Fibroblast of skin of abdomen (primary cell): ENCODE measurements around the gene LRRC23. TPM values are rescaled to one million over a fixed set of nuclear protein-coding genes. Genes with fewer than 3 reads are reported as not detected.
A peak's percentile ranks its signal among the peaks of the same experiment; 100 is the strongest.
"Not testable (repeated sequence)": the region's sequence is repeated elsewhere in the genome, so short reads cannot be mapped to it uniquely, and the experiment has no call there.

Experiments used
- DNase-seq: peaks from one replicate; pipeline ENCODE4 v3.0.0-alpha.2; 2013
- polyA plus RNA-seq, 2 experiments: library from polyadenylated mRNA; unstranded; fragments of 120-200 nt; gene quantifications; one replicate each; pipeline ENCODE4 v1.2.1, GENCODE V29; 2013; ENCODE audit not compliant: insufficient read length in 2 of 2

LRRC23 gene
- polyA plus RNA-seq (2013, experiment 1 of 2; ENCODE audit: insufficient read length), result 10.7 TPM
- 10.0 TPM for polyA plus RNA-seq (2013, experiment 2 of 2; ENCODE audit: insufficient read length)

- peak; percentile 95 for DNase-seq
Observed at GRCh38 chr12:6904280-6905276, at the start of gene LRRC23. TSS of gene LRRC23 (plus strand) at chr12:6904822. CDS start at chr12:6905634, 812 bp downstream.

- no peak for DNase-seq
Observed at GRCh38 chr12:6855322-6855721, 49.3 kb upstream of the LRRC23 start.

DNA sequence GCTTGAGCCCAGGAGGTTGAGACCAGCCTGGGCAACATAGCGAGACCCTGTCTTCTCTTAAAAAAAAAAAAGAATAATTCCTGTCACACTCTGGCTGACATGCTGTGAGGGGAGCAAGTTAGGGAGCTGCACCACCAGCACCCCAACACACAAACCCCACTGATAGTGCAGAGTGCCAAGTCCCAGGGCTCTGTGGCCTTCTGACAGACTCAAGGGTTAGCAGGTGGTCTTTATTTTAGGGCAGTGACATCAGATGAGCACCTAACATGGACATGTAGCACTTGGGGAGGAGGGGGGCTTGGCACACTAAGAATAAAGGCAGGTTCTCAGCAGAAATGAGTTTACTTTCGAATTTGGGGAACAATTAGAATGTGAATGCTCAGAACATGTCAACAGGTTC, 45.8 kb upstream of the LRRC23 start:
- DNase-seq, result no peak

DNA sequence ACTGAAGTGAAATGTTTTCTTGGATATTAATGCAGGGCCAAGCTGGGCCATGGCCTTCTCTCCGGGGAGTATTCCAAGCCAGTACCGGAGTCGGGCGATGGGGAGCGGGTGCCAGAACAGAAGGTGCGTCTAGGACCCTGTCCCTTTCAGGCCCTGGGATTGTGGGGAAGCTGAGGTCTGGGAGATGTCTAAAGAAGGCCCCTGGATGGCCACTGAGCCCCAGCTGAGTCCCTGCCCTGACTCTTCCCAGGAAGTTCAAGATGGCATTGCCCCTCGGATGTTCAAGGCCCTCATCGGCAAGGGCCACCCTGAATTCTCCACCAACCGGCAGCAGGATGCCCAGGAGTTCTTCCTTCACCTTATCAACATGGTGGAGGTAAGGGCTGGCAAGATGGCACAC, 44.5 kb upstream of the LRRC23 start:
- DNase-seq, result no peak

DNA sequence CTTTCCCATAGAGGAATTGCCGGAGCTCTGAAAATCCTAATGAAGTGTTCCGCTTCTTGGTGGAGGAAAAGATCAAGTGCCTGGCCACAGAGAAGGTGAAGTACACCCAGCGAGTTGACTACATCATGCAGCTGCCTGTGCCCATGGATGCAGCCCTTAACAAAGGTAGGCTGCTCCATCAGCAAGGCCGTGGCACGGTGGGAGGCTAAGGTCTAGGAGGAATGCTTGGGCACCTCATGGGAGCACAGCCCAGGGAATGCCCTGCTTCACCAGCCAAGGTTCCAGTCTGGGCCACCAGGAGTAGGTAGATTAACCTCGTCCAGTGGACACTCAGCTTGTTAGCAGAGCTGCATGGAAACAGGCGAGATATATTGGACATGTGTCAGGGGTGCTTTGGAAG, 43.7 kb upstream of the LRRC23 start:
- no peak for DNase-seq

- DNase-seq, result no peak
Observed at GRCh38 chr12:6861391-6861790, 43.2 kb upstream of the LRRC23 start.

DNA sequence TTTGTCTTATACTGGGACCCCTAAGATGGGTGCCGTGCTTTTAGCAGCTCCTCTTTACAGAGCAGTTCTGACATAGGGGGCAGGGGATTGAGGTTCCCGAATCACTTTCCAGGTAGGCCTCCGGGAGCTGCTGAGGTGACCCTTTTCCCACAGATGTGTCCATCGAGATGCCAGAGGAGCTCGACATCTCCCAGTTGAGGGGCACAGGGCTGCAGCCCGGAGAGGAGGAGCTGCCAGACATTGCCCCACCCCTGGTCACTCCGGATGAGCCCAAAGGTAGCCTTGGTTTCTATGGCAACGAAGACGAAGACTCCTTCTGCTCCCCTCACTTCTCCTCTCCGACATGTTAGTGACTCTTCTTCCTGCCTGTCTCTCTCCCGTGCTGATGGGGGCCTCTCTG, 41.6 kb upstream of the LRRC23 start:
- DNase-seq, result no peak

DNA sequence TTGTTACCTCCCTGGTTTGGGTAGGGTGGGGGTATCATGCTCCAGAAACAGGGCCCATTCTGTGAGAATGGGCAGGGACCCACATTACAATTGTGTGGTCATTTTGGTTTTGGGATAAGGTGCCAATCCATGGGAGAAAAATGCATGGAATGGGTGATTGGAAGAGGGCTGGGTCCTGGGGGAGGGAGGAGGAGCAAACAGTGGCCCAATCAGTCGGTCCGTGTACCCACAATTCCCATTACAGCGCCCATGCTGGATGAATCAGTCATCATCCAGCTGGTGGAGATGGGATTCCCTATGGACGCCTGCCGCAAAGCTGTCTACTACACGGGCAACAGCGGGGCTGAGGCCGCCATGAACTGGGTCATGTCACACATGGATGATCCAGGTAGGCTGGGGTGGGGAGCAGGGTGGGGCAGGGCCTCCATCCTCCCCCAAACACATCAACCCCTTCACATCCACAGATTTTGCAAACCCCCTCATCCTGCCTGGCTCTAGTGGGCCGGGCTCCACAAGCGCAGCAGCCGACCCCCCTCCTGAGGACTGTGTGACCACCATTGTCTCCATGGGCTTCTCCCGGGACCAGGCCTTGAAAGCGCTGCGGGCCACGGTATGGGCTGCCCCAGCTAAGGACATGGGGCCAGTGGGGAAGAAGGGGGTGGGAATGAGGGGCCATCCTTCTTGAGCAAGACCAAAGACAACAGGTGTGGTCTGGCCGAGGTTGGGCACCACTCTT, 40.9 kb upstream of the LRRC23 start:
- no peak for DNase-seq

DNA sequence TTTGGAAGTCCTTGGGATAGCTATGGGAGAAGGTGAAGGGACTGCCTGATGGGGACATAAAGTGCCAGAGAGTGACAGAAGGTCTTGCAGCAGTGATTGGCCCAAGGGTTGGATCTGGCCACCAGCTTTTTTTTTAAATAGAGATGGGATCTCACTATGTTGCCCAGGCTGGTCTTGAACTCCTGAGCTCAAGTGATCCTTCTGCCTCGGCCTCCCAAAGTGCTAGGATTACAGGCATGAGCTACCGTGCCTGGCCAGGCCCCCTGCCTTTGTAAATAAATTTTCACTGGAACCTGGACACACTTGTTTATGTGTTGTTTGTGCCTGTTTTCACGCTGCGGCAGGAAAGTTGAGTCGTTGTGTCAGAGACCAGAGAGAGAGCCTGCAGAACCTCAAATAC, 39.3 kb upstream of the LRRC23 start:
- DNase-seq, result not testable (repeated sequence)

GRCh38 chr12:6866163-6866919, 38.3 kb upstream of the LRRC23 start:
- DNase-seq, result no peak

GRCh38 chr12:6866920-6867412, 37.7 kb upstream of the LRRC23 start:
- DNase-seq, result no peak

DNA sequence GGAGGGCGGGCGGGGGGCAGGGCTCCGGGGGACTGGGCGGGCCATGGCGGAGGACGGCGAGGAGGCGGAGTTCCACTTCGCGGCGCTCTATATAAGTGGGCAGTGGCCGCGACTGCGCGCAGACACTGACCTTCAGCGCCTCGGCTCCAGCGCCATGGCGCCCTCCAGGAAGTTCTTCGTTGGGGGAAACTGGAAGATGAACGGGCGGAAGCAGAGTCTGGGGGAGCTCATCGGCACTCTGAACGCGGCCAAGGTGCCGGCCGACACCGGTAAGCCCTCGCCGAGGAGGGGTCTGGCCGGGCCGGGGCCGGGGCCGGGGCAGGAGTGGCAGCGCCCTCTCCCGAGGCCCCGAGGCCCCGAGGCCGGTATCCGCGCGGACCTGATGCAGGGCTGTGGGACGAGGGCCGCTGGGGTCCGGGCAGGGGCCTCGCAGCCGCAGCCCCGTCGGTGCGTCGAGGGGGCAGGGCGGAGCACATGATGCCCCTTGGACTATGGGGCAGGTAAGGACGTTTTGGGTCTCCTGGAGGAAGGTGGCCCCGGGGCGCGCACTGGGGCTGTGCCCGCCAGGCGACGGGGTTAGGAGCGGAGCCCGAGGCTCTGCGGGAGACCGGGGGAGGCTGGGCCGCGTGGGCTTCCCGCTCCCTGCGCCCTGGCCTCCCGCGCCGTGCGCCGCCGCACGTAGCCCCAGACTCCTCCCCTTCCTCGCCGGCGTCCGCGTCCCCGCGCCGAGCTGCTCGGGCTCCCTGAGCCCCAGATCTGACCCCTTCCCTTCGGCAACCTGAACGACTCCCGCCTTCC, 37.0 kb upstream of the LRRC23 start, which contains the start of gene TPI1:
TSS of gene TPI1 (plus strand) at position 119 of the 798 bp plus-strand sequence. CDS start at position 155, 36 bp downstream.
- peak; percentile 80 for DNase-seq

DNA sequence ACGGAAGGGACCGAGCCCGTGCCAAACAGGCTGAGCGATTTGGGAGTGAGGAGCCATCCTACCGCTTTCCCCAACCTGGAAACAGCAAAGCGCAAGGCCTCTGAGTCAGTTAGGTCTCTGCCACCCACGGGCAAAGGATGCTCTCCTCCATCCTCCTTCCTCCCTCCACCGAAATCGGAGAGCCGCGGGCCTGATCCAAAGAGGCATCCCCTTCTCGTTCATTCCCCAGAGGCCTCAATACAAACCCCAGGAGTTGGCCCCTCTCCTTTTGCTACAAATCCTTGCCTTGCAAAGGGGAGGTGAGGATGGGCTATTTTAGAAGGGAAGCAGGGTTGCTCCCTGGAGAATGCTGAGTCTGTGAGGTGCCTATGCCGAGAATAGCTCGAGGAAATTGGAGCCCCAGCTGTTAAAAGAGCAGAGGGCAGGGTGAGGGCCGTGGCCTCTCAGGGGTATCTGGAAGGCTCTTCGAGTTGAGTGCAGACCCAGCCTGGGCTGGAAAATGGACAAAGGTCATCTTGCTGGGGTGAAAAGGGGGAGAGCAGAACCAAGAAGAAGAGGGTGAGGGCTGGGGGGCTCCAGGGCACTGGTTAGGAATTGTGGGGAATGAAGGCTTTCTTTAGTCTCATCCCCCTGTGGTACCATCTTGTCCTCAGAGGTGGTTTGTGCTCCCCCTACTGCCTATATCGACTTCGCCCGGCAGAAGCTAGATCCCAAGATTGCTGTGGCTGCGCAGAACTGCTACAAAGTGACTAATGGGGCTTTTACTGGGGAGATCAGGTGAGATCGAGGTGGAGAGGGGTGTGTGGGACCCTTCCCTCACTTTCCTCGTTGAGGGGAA, 36.2 kb upstream of the LRRC23 start:
- no peak for DNase-seq

GRCh38 chr12:6869049-6870021, 35.3 kb upstream of the LRRC23 start:
- peak; percentile 61 for DNase-seq

DNA sequence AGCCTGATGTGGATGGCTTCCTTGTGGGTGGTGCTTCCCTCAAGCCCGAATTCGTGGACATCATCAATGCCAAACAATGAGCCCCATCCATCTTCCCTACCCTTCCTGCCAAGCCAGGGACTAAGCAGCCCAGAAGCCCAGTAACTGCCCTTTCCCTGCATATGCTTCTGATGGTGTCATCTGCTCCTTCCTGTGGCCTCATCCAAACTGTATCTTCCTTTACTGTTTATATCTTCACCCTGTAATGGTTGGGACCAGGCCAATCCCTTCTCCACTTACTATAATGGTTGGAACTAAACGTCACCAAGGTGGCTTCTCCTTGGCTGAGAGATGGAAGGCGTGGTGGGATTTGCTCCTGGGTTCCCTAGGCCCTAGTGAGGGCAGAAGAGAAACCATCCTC, 34.3 kb upstream of the LRRC23 start:
- DNase-seq, result not testable (repeated sequence)

DNA sequence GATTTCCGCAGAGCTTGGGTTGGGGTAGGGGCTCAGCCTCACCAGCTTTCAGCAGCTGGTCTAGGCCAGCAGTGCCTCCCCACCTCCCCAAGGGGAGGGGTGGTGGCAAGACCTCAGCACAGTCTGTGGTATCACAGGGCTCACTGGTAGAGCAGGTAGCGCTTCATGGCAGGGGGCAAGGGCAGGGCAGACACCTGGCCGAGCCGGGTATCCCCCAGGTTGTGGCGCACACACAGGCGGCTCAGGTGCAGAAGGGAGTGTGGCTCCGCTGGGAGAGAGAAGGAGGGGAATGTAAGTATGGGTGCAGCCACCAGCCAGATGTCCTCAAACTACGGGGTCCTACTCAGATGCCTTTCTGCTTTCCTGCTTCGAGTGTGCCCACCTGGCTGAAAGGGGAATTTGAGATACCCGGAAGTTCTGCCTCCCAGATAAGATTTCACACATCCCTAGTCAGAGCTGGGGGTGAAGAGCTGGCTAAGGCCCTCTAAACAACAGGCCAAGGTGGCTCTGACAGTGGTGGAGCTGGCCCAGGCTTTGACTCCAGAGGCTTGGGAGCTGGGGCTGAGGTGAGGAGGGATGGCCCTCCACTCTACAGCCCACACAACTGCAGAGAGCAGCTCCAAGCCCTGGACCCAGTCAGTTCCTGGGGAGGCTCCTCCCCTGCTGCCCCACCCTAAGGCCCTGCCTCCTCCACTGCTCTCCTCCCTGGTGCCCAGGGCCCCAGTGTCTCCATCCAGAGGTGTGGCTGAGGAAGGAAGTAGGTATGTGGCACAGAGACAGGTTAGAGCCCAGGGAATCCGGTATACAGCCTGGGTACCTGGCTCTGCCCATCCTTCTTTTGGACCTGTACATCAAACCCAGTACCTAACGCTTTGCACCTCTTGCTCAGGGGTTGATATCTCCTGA, 33.3 kb upstream of the LRRC23 start:
- DNase-seq, result no peak

DNA sequence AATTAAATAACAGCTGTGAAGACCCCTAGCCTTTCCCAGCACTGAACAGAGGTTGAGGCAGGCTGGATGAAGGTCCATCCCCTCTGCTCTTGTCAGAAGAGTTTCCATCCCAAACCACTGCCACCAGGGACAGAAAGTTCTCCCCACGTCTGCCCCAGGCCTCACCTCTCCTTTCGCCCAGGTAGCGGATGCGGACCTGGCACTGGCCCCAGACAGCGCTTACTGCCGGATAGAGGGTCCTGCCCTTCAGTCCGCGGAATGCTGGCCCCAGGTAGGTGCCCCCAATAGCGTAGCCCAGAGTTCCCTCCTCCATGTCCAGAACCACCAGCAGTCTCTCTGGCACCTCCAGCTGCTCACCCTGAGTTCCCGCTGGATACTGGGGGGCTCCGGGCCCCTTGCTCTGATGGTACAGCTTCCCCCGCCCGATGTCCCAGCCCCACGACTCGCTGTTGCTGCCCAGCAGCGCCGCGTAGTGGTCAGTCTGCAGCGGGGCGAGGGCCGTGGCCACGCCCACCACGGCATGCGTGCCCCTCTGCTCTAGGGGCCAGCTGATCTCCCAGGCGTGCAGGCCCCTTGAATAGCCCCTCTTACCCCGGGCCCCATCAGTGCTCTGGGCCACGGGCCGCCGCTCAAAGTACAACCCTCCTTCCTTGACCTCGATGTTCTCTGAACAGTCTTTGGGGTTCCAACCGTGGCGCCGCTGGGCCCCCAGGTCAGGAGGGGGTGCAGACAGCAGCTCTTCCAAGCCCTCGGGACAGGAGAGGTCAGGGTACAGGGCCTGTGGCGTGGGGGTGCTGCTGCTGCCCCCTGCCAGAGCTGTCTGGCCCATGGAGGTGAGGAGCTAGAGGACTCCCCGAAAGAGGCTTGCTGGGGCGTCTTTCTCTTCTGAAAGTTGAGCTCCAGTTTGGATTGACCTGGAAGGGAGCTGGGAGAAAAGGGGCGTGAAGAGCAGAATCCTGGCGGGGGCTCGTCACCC, 32.3 kb upstream of the LRRC23 start:
- DNase-seq, result peak; percentile 71
